Measurements from ENCODE around the gene NID1. TPM values are rescaled to one million over a fixed set of nuclear protein-coding genes. Genes with fewer than 3 reads are reported as not detected.

Gene NID1
- total and polyA plus RNA-seq, 2 donors (not counting 3 experiments of a cell fraction or from before 2014, with no cell fraction given) = 87.0 to 109 TPM

GRCh38 chr1:236063919-236064673, 794 bp downstream of the NID1 start:
- POLR2A ChIA-PET = no interaction called here

GRCh38 chr1:236063551-236063918, 1.4 kb downstream of the NID1 start:
- H3K27me3 ChIP-seq (ENCODE audit: control insufficient read depth in 2 of 2, insufficient read depth in 2 of 2, low read length in 2 of 2) = no peaks in the 10 kb centered on the region
- intact Hi-C loops (cut with micrococcal nuclease) (loop anchor here (10.0 kb wide), 1 partner anchor 559 kb away; the partner anchor contains the start of gene B3GALNT2), dilution Hi-C loops (cut with MboI; ENCODE audit: extremely low pct_ligation_motif_present, low sequenced_read_pairs) (no loop called here)
- H3K4me1 ChIP-seq (ENCODE audit: control insufficient read depth, extremely low read depth, insufficient read depth, low read length) = peaks cover 9% of the 10 kb centered on the region
- H3K4me2 ChIP-seq (ENCODE audit: insufficient read depth, low read length) = peak overlapping the region; percentile 64
- TF ChIP-seq FOS (IDR thresholded peaks at IDR 0.05; ENCODE audit: borderline replicate concordance, insufficient read depth, low read length) = no peak
- TF ChIP-seq MAX (IDR thresholded peaks at IDR 0.05; ENCODE audit: insufficient read depth, insufficient read length) = no peak
- no peak for TF ChIP-seq MYC (IDR thresholded peaks at IDR 0.05; ENCODE audit: low read depth, low read length)
- no peak for TF ChIP-seq EZH2 (IDR thresholded peaks at IDR 0.05; ENCODE audit: borderline replicate concordance, low read depth, low read length, severe bottlenecking)
- BruUV-seq (replicated peaks) = TSS peak; percentile 23
- ChIA-PET POLR2A (no interaction called here), CTCF (interaction anchor here (0.7 kb wide), 1 partner anchor 51 kb away, joined by 3 read pairs; no protein-coding TSS in a partner anchor)
- peak overlapping the region; percentile 96 for H2AFZ ChIP-seq (ENCODE audit: low read depth, low read length)
- no peaks in the 10 kb centered on the region for H4K20me1 ChIP-seq (replicated peaks; ENCODE audit: control insufficient read depth, extremely low read depth, insufficient read depth, low read length)
- H3K9me1 ChIP-seq (replicated peaks; ENCODE audit: control insufficient read depth, extremely low read depth, insufficient read depth, low read length) = no peaks in the 10 kb centered on the region
- peak overlapping the region; percentile 55 for H3K27ac ChIP-seq (ENCODE audit: insufficient read depth, low read depth, low read length)
- H3K36me3 ChIP-seq (ENCODE audit: control insufficient read depth in 2 of 2, extremely low read depth in 1 of 2, insufficient read depth in 2 of 2, low read length in 2 of 2) = no peaks in the 10 kb centered on the region
- peaks cover 4% of the 10 kb centered on the region for H3K79me2 ChIP-seq (ENCODE audit: control insufficient read depth, insufficient read depth, low read length)
- FAIRE-seq (no peak), DNase-seq (ENCODE audit: low read depth, low spot score) (no peak)
- peak overlapping the region; percentile 75 to 89 (median 89) for H3K4me3 ChIP-seq (replicated peaks in 1 of 3; ENCODE audit: insufficient read depth in 1 of 3, low read depth in 1 of 3, low read length in 3 of 3)
- H3K9ac ChIP-seq (replicated peaks; ENCODE audit: extremely low read depth, insufficient read depth, low read length) = peak overlapping the region; percentile 75
- H3K9me3 ChIP-seq (replicated peaks; ENCODE audit: control insufficient read depth, insufficient read depth, low read length) = no peaks in the 10 kb centered on the region

More at GRCh38 chr1:236063919-236064673, 794 bp downstream of the NID1 start:
- H3K4me3 ChIP-seq (replicated peaks in 1 of 3; ENCODE audit: insufficient read depth in 1 of 3, low read depth in 1 of 3, low read length in 3 of 3) = peak overlapping the region; percentile 75 to 89 (median 89)
- CTCF ChIA-PET = interaction anchor here (0.7 to 3.5 kb wide), 6 partner anchors 24 to 199 kb away, joined by 3 to 24 read pairs (median 3); no protein-coding TSS in a partner anchor
- DNase-seq (ENCODE audit: low read depth, low spot score) = peak; percentile 67
- no peaks in the 10 kb centered on the region for H3K36me3 ChIP-seq (ENCODE audit: control insufficient read depth in 2 of 2, extremely low read depth in 1 of 2, insufficient read depth in 2 of 2, low read length in 2 of 2)
- H3K9me3 ChIP-seq (replicated peaks; ENCODE audit: control insufficient read depth, insufficient read depth, low read length) = no peaks in the 10 kb centered on the region
- no peaks in the 10 kb centered on the region for H3K27me3 ChIP-seq (ENCODE audit: control insufficient read depth in 2 of 2, insufficient read depth in 2 of 2, low read length in 2 of 2)
- peaks cover 4% of the 10 kb centered on the region for H3K79me2 ChIP-seq (ENCODE audit: control insufficient read depth, insufficient read depth, low read length)
- intact Hi-C loops (cut with micrococcal nuclease) = loop anchor here (1.0 to 10.0 kb wide), 4 partner anchors 65 to 559 kb away; partner anchors contain the start of gene B3GALNT2
- FAIRE-seq = no peak
- no TSS peak for BruUV-seq (replicated peaks)
- no peaks in the 10 kb centered on the region for H4K20me1 ChIP-seq (replicated peaks; ENCODE audit: control insufficient read depth, extremely low read depth, insufficient read depth, low read length)
- dilution Hi-C loops (cut with MboI; ENCODE audit: extremely low pct_ligation_motif_present, low sequenced_read_pairs) = no loop called here
- no peaks in the 10 kb centered on the region for H3K9me1 ChIP-seq (replicated peaks; ENCODE audit: control insufficient read depth, extremely low read depth, insufficient read depth, low read length)
- TF ChIP-seq MYC (IDR thresholded peaks at IDR 0.05; ENCODE audit: low read depth, low read length) (no peak), FOS (IDR thresholded peaks at IDR 0.05; ENCODE audit: borderline replicate concordance, insufficient read depth, low read length) (no peak), JUN (IDR thresholded peaks at IDR 0.05; ENCODE audit: borderline replicate concordance, insufficient read depth, insufficient read length, low read depth) (no peak)
- peak overlapping the region; percentile 75 for H3K9ac ChIP-seq (replicated peaks; ENCODE audit: extremely low read depth, insufficient read depth, low read length)
- H3K4me1 ChIP-seq (ENCODE audit: control insufficient read depth, extremely low read depth, insufficient read depth, low read length) = peaks cover 8% of the 10 kb centered on the region
- peak overlapping the region; percentile 96 for H2AFZ ChIP-seq (ENCODE audit: low read depth, low read length)
- H3K27ac ChIP-seq (ENCODE audit: insufficient read depth, low read depth, low read length) = peak overlapping the region; percentile 55
- H3K4me2 ChIP-seq (ENCODE audit: insufficient read depth, low read length) = peak overlapping the region; percentile 64

All from endothelial cell of umbilical vein (primary cell).